GM19324 (cell line): ENCODE measurements around the gene GDPD3.

Source experiments
- ATAC-seq: cut with Tn5 transposase; IDR thresholded peaks from one replicate; pipeline ENCODE4 v1.9.1; 2021; ENCODE audit warnings: mild to moderate bottlenecking, moderate library complexity; ENCODE audit not compliant: unreplicated experiment, low FRiP score

The GDPD3 gene

DNA sequence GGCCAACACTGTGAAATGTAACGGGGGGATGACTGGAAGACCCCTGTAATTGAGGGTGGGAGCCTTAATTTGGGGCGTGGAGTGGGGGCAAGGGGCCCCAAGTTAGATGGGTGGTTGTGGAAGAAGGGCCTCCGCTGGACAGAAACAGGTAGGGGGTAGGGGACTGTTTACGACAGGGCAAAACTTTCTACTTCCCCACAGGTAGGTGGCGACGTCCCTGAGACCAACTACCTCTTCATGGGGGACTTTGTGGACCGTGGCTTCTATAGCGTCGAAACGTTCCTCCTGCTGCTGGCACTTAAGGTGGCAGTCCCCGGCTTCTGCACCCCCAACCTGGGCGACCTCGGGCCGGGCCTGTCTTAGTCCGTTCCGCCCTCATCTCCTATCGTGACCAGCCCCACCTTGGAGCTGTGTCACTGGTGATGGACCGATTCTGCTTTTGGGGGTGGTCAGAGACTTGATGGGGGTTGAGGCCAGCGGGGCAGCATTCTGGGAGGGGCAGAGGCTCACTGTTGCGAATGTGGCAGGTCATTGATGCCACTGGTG is 30.7 kb downstream of the GDPD3 start:
- ATAC-seq: no peak

DNA sequence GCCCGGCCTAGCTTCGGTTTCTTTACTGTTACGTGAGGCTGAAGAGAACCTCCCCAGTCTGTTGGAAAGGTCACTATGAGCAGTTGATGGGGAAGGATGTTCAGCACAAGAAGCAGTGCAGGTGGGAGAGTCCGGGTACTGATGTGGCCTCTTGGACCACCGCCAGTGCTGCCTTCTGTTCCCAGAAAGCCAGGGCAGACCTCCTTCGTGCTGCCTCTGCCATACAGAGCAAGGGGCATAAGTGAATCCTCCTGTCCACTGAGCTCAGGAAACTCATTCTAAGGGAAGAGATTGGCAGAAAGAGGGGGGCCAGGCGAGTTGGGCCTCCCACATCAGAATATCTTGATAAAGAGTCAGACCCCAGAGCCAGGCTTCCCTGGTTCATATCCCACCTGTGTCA is 33.9 kb downstream of the GDPD3 start:
- no peak for ATAC-seq

- ATAC-seq: no peak
These were observed 34.6 kb downstream of the GDPD3 start for GRCh38 chr16:30078744-30079143.

DNA sequence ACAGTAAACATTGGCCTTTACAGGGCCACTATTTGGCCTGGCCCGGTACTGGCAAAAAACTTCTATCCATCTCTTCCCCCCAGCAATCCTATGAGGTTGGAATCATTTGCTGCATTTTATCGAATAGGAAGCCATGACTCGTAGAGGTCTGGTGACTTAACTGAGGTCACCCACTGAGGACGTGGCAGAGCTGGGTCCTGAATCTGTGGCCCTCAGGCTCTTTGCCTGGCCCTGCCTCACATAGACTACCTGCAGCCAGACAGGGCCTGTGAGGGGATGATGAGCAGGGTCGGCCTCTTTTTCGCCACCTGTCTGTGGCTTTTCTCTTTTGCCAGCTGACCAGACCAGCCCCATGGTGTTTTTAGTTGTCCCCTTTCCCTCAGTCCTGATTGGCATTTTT is 35.7 kb downstream of the GDPD3 start:
- ATAC-seq: no peak

DNA sequence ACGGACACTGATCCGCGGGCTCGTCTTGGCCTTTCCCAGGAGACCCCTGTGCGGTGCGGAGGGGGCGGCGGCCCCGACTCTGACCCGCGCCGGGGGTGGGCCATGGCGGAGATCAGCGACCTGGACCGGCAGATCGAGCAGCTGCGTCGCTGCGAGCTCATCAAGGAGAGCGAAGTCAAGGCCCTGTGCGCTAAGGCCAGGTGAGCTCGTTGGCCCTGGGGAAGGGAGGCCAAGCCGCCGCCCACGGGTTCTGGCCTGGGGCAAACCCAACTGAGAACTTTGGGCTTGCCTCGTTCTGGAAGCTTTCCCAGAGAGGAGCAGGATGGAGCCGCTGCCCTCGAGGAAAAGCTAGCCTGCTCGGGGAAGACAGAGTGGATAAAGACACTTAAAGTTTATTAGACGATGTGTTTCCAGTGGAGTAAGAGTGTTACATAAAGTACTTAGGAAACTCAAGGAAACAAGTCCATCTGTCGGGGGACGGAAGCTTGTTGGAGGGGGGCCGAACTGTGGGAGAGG is 37.0 kb downstream of the GDPD3 start:
- no peak for ATAC-seq

DNA sequence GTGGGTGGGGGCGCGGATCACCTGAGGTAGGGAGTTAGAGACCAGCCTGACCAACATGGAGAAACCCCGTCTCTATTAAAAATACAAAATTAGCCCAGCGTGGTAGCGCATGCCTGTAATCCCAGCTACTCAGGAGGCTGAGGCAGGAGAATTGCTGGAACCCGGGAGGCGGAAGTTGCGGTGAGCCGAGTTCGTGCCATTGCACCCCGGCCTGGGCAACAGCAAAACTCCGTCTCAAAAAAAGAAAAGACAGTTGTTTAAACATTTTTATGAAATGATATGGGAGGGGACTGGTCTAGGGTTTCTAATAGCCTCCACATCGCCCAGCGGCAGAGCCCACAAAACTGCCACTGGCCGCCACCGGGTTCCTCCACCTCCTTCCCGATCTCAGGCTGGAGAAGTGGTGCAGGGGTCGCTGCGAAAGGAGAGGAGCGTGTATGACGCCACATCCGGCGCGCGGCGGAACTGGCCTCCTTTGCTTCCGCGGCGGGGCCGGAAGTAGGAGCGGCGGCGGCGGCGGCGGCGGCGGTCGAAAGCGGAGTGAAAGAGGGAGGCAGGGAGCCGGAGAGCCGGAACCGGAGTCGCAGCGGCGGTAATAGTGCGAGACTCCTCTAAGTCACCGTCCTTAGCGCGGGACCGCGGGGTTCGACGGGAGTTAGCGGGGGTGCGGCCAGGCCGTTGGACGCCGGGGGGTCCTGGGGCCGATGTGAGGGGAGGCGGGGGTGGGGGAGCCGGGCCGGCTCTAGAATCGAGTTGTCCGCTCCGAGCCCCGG is 37.6 kb downstream of the GDPD3 start, which contains the start of gene PPP4C:
TSS of gene PPP4C (plus strand) at position 492 of the 773 bp plus-strand sequence. CDS start 384 bp downstream, outside the sequence.
- ATAC-seq: peak; percentile 87

GRCh38 chr16:30070490-30070889 is 42.8 kb downstream of the GDPD3 start:
- ATAC-seq: no peak

- no peak for ATAC-seq
These were observed 43.5 kb downstream of the GDPD3 start for GRCh38 chr16:30069611-30070462.

DNA sequence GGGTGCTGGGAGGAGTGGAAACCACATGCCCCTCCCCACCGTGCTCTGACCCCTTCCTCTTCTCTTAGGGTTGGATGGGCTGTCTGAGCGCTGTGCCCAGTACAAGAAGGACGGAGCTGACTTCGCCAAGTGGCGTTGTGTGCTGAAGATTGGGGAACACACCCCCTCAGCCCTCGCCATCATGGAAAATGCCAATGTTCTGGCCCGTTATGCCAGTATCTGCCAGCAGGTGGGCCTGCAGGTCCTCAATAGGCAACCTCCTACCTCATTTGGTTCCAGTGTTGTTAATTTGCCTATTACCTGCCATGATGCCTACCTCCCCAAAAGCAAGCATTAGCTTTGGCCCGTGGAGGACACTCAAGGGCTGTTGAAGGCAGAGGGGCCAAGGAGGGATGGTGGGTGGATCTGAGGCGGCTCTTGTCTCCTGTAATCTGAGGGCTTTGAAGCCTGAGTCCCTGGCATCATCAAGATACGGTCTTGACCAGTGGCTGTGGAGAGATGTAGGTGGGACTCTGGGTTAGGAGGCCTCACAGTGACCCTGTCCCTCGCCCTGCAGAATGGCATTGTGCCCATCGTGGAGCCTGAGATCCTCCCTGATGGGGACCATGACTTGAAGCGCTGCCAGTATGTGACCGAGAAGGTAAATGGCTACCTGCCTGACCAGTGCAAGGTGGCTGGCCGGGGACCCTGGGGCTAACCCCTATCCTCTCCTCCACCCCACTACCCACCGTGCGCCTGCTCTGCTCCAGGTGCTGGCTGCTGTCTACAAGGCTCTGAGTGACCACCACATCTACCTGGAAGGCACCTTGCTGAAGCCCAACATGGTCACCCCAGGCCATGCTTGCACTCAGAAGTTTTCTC is 44.4 kb downstream of the GDPD3 start:
- no peak for ATAC-seq

DNA sequence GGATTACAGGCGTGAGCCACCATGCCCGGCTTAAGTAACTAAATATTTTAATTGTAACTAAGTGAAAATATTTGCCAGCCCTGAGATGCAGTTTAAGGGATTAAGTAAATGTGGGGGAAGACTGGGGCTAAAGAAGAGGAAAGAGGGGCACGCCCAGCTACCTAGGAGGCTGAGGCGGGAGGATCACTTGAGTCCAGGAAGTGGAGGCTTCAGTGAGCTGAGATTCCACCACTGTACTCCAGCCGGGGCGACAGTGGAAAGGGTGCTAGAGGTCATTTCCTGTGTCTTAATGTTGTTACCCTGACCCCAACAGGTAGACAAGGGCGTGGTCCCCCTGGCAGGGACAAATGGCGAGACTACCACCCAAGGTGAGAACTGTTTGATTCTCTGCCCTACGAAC is 45.0 kb downstream of the GDPD3 start:
- no peak for ATAC-seq

- ATAC-seq: no peak
These were observed 45.8 kb downstream of the GDPD3 start for GRCh38 chr16:30067584-30067916.

DNA sequence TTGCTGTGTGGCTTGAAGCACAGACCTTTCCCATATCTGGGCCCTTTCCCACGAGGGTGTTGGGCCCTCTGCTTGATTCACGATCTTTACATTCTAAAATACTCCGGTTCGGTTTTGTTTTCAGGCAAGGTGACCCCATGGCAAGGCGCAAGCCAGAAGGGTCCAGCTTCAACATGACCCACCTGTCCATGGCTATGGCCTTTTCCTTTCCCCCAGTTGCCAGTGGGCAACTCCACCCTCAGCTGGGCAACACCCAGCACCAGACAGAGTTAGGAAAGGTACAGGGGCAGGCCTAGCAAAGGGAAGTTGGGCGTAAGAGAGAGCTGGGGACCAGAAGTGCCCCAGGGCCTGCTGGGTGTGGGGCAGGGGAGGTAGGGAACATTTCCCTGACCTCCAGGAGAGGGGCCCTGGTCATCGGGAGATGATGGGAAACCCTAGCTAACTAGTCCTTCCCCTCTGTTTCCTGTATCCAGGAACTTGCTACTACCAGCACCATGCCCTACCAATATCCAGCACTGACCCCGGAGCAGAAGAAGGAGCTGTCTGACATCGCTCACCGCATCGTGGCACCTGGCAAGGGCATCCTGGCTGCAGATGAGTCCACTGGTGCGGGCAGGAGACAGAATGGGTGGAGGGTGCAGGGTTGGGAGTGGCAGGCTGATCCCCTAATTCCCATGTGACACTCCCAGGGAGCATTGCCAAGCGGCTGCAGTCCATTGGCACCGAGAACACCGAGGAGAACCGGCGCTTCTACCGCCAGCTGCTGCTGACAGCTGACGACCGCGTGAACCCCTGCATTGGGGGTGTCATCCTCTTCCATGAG is 46.4 kb downstream of the GDPD3 start:
- no peak for ATAC-seq

DNA sequence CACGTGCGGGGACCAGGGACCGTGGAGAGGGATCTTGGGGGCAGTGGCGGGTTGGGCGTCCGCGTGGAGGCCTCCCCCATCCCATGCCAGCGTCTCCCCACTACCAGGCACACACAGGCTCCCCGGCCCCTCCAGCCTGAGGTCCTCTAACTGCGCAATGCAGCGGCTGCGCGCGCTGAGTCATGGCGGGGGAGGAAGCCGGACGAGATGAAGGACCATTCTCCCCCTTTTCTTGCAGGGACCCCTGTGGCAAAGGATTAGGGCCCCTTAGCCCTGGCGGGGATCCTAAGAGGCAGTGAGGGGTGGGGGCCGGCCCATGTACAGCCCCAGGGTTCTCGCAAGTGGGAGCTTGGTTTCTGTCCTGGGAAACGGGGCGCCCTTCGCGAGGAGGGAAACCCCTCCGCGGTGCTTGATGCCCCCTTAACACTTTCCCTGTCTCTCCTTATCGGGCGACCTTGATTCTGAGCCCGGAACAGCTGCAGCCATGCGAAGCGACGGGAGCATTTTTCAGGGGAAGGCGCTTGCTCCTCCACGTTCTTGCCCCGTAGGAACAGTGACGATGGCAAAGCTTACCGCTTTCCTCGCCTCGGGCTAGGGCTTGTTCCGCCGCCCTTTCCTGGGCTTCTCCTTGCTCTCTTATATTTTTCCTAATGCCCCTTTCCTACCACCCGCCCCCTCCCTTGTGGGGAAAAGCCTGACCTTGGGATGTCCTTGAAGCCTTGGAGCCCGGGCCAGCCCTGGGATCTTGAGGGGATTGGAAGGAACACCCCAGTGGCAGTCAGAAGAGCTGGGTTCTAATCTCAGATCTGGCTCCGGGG is 47.2 kb downstream of the GDPD3 start:
- ATAC-seq: no peak

GRCh38 chr16:30065102-30065942 is 48.0 kb downstream of the GDPD3 start, which contains the start of gene ALDOA:
TSS of gene ALDOA (plus strand) at chr16:30065760. CDS start at chr16:30066898, 1,138 bp downstream.
- peak; percentile 85 for ATAC-seq

DNA sequence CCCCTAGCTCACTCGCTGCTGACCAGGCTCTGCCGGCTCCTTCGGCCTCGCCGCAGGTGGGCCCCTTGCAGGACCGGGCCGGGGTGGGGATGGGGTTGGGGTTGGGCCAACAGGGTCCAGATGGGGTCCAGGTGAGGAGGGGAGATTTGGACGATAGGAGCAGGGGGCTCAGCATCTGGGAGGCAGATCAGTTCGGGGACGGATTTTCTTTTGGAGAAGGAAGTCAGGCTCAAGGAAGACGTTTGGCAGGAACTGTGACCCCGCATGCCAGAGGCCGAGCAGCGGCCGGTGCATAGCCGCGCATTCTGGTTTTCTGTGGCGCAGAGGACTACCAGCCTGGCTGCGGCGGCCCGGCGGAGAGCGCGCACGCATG is 48.6 kb downstream of the GDPD3 start:
- ATAC-seq: peak; percentile 1

DNA sequence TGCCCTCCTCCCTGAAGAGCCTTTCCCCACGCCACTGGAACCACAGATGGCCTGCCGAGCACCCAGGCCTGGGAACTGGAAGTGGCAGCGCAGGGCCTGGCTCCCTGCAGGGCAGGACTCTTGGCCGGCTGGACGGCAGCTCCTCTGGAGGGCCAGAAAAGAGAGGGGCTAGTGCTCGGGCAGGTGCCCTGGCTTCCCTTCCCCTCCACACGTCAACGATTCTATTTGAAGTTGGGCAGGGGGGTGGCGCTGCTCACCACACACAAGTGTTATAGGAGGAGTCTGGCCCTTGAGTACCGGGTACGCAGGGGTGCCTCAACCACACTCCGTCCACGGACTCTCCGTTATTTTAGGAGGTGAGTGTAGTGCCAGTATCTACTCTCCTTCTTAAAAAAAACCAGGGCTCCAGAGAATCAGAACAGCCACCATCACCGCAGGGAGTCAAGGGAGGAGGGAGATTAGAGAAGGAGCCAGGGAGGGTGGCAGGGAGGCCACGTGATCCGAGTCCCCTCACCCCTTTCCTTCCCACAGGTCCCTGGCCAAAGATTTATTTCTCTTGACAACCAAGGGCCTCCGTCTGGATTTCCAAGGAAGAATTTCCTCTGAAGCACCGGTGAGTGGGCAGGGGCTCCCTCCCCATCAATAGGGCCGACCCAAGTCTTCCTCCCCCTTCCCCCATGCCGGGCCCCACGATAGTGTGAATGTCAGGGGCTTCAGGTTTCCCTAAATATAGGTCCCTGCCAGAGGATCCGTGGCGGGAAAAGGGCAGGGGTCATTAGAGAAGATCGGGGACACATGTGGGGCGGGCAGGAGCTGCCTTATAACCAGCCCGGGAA is 49.2 kb downstream of the GDPD3 start:
- no peak for ATAC-seq
